Psoas muscle (tissue), 8 donors: ENCODE measurements around the gene AURKA. TPM values are rescaled to one million over a fixed set of nuclear protein-coding genes. Genes with fewer than 3 reads are reported as not detected.
"Not testable (repeated sequence)": the region's sequence is repeated elsewhere in the genome, so short reads cannot be mapped to it uniquely, and the experiment has no call there.

Experiments used
- ATAC-seq, 4 donors: fragments of 200-7000 bp; cut with Tn5 transposase; one replicate each; pipeline ENCODE4 v1.9.1; 2020; ENCODE audit warnings: moderate library complexity in 3 of 4, mild to moderate bottlenecking in 2 of 4
- DNase-seq, 2 donors: peaks; one replicate each; pipeline ENCODE4 v3.0.0-alpha.2; 2020
- H3K27ac ChIP-seq: fragments of 200-600 bp; one replicate; pipeline ENCODE4 v1.8.0; 2022
- H3K27me3 ChIP-seq, 3 donors: fragments of 200-600 bp in 1 of 3; one replicate each; pipeline versions ENCODE4 v1.6.1 to v1.8.0; 2013 to 2022; ENCODE audit warnings: low read length in 2 of 3, mild to moderate bottlenecking in 2 of 3, moderate library complexity in 1 of 3; ENCODE audit not compliant: insufficient read depth in 3 of 3
- H3K36me3 ChIP-seq, 2 donors: fragments of 200-600 bp in 1 of 2; one replicate each; pipeline versions ENCODE4 v1.6.1 to v1.8.0; 2013 to 2022; ENCODE audit warnings: low read depth in 1 of 2, mild to moderate bottlenecking in 1 of 2, moderate library complexity in 1 of 2; ENCODE audit not compliant: insufficient read depth in 1 of 2
- H3K4me1 ChIP-seq: fragments of 200-600 bp; one replicate; pipeline ENCODE4 v1.8.0; 2022
- H3K4me3 ChIP-seq: fragments of 200-600 bp; one replicate; pipeline ENCODE4 v1.8.0; 2022; ENCODE audit warnings: mild to moderate bottlenecking
- H3K9me3 ChIP-seq: fragments of 200-600 bp; one replicate; pipeline ENCODE4 v1.8.0; 2022
- WGBS, 3 donors: extraction: QIAGEN DNeasy Blood & Tissue Kit; methylation state at CpG; one replicate each; pipeline versions ENCODE4 v1.1.6 to v1.1.7; 2013; 5-methylcytosine and 5-hydroxymethylcytosine counted together
- intact Hi-C, 2 donors: fragments of 100-400 bp; cut with DNase I; formaldehyde crosslinking; loops; one replicate each; pipeline versions ENCODE4 v1.11.0 to v1.14.2; 2022
- polyA plus RNA-seq, 3 donors: library from polyadenylated mRNA; stranded (reverse); fragments of 200-250 nt; gene quantifications; one replicate each; pipeline ENCODE4 v1.2.3, GENCODE V29; 2013
- total RNA-seq, 4 donors: library from RNA; stranded (reverse); fragmentation: NEBNext Ultra II Directional in 2 of 4; extraction: Animal tissue kit (Norgen Biotek cat#: 25700) in 2 of 4; gene quantifications; one replicate each; pipeline versions ENCODE4 v1.2.1 to v1.2.4, GENCODE V29; 2021 to 2023
- TF ChIP-seq, protein P1 (sequence below): fragments of 200-600 bp; IDR thresholded peaks from one replicate; pipeline ENCODE4 v1.8.0; 2022; ENCODE audit warnings: antibody characterized with exemption
- donor health status: healthy with polysubstance abuse.
- donor health status: DM: no; HTN: no; CAD: no; lungs with moderate emphysema.
- donor health status: Bipolar disorder and iron deficiency.
- donor health status: healthy.
- donor health status: DM: yes; HTN: yes; CAD: no.
- donor health status: DM: no; HTN: no; CAD: no.
- donor health status: DM: no; HTN: no; CAD: no.
- donor health status: DM: yes; HTN: yes; CAD: no.

The AURKA gene
- total and polyA plus RNA-seq, 7 donors: 2.9 to 20.3 (median 7.5) TPM

- peaks cover 3 to 24% of the 10 kb centered on the region in 2 donors for H3K36me3 ChIP-seq
- intact Hi-C loops: no loop called here
- peak within 1 kb of the TSS; percentile 26 for H3K4me3 ChIP-seq
- H3K9me3 ChIP-seq: no peaks in the 10 kb centered on the region
- ATAC-seq (peak in 2 of 4 donors; percentile 27 to 35), DNase-seq (no peak)
- TF ChIP-seq, protein P1, sequence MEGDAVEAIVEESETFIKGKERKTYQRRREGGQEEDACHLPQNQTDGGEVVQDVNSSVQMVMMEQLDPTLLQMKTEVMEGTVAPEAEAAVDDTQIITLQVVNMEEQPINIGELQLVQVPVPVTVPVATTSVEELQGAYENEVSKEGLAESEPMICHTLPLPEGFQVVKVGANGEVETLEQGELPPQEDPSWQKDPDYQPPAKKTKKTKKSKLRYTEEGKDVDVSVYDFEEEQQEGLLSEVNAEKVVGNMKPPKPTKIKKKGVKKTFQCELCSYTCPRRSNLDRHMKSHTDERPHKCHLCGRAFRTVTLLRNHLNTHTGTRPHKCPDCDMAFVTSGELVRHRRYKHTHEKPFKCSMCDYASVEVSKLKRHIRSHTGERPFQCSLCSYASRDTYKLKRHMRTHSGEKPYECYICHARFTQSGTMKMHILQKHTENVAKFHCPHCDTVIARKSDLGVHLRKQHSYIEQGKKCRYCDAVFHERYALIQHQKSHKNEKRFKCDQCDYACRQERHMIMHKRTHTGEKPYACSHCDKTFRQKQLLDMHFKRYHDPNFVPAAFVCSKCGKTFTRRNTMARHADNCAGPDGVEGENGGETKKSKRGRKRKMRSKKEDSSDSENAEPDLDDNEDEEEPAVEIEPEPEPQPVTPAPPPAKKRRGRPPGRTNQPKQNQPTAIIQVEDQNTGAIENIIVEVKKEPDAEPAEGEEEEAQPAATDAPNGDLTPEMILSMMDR: no peak
- H3K4me1 ChIP-seq: no peaks in the 10 kb centered on the region
- no peaks in the 10 kb centered on the region for H3K27me3 ChIP-seq
- 66 to 71% (median 67%) methylated on average over 10 of the region's 10 CpGs for WGBS, 3 donors
- no peak within 1 kb of the TSS for H3K27ac ChIP-seq
Observed at GRCh38 chr20:56411759-56412472, 19.9 kb upstream of the AURKA start, which contains the start of gene CASS4. TSS of gene CASS4 (plus strand) at chr20:56412260. CDS start at chr20:56412459, 199 bp downstream.

- H3K4me1 ChIP-seq, DNase-seq, ATAC-seq, H3K9me3 ChIP-seq, H3K27me3 ChIP-seq, H3K27ac ChIP-seq, H3K4me3 ChIP-seq, intact Hi-C loops: not testable (repeated sequence)
- WGBS, 3 donors: 94 to 97% (median 96%) methylated on average over 7 of the region's 7 CpGs
- H3K36me3 ChIP-seq: peaks cover 6 to 30% of the 10 kb centered on the region in 2 donors
Observed at GRCh38 chr20:56411287-56411686, 19.3 kb upstream of the AURKA start.

GRCh38 chr20:56409956-56410355, 17.9 kb upstream of the AURKA start:
- H3K4me1 ChIP-seq: no peaks in the 10 kb centered on the region
- 55 to 87% (median 83%) methylated on average over 1 of the region's 1 CpG for WGBS, 3 donors
- H3K27ac ChIP-seq: no peak overlapping the region

DNA sequence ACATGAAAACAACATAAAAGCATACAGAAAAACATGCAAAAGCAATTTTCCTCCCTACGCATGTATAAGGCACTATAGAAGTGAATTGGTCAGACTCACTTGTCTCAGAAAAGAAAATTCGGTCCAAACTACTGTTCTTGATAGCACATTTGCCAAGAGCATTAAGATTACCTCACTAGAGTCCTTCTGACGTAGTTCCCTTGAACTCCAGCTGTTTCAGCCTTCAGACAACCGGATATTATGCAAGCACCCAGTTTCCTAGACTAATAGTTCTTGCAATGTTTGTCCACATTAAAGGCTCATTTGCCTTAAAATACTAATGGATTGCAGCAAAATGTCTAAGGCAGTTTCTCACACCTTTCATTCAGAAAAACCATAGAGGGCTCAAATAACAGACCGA, 17.5 kb upstream of the AURKA start:
- H3K4me3 ChIP-seq: no peak overlapping the region
- WGBS, 3 donors: 78 to 83% (median 80%) methylated on average over 5 of the region's 5 CpGs
- no peak for ATAC-seq
- no peak overlapping the region for H3K27ac ChIP-seq
- H3K27me3 ChIP-seq: no peaks in the 10 kb centered on the region
- no peaks in the 10 kb centered on the region for H3K9me3 ChIP-seq
- no peak for DNase-seq
- H3K4me1 ChIP-seq: no peaks in the 10 kb centered on the region
- TF ChIP-seq, protein P1: no peak
- peaks cover 6 to 48% of the 10 kb centered on the region in 2 donors for H3K36me3 ChIP-seq
- intact Hi-C loops: loop anchor here in 1 of 2 donors (5.0 kb wide), 1 partner anchor 58 kb away; the partner anchor contains the start of gene RTF2

More at GRCh38 chr20:56409956-56410355, 17.9 kb upstream of the AURKA start:
- no peak for DNase-seq
- no peaks in the 10 kb centered on the region for H3K9me3 ChIP-seq
- intact Hi-C loops: loop anchor here in 1 of 2 donors (5.0 kb wide), 1 partner anchor 57 kb away; the partner anchor contains the start of gene RTF2
- TF ChIP-seq, protein P1: no peak
- ATAC-seq: no peak
- no peak overlapping the region for H3K4me3 ChIP-seq
- peaks cover 6 to 43% of the 10 kb centered on the region in 2 donors for H3K36me3 ChIP-seq
- no peaks in the 10 kb centered on the region for H3K27me3 ChIP-seq

DNA sequence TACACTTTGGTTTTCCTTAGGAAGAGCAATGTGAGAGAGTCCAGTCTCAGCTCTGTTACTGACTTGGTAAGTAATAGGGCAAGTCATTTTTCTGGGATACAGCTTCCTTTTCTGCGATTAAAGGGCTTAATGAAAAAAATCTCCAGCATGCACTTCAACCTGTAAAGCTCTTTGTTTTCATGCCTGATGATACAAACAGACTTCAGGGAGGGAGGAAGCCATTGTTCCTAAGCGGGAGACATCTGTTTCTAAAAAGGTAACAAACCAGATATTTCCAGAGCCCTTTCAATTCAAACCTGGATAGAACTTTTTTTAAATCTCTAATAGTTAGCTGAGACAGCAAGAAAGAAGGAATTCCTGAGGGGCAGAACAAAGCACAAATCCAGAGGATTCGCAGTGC, 14.9 kb upstream of the AURKA start:
- intact Hi-C loops: loop anchor here in 1 of 2 donors (5.0 kb wide), 1 partner anchor 60 kb away; the partner anchor contains the start of gene RTF2
- TF ChIP-seq, protein P1: no peak
- DNase-seq: no peak
- Histone ChIP-seq H3K27me3 (no peaks in the 10 kb centered on the region), H3K9me3 (no peaks in the 10 kb centered on the region), H3K4me1 (no peaks in the 10 kb centered on the region), H3K27ac (peak overlapping the region; percentile 18), H3K36me3 (peaks cover 6 to 70% of the 10 kb centered on the region in 2 donors), H3K4me3 (no peak overlapping the region)
- WGBS, 3 donors: 81% methylated on average over 3 of the region's 3 CpGs
- no peak for ATAC-seq

DNA sequence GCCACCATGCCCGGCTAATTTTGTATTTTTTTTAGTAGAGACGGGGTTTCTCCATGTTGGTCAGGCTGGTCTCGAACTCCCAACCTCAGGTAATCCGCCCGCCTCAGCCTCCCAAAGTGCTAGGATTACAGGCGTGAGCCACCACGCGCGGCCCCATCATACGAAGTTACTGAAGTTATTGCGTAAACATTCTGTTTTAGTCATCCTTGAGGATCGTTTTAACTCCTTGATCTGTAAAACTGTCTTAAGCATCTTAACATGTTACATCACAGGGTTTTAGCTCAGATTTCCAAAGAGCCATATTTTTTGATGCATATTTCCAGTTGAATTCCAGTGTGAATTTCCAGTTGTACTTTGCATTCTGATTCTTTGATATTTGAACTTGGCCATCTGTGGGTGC, 13.3 kb upstream of the AURKA start:
- not testable (repeated sequence) for ATAC-seq, H3K27me3 ChIP-seq, H3K27ac ChIP-seq, H3K4me1 ChIP-seq, DNase-seq, H3K4me3 ChIP-seq, H3K9me3 ChIP-seq
- intact Hi-C loops: loop anchor here in 1 of 2 donors (5.0 kb wide), 1 partner anchor 62 kb away; the partner anchor contains the start of gene RTF2
- WGBS, 3 donors: 93 to 97% (median 96%) methylated on average over 12 of the region's 12 CpGs
- H3K36me3 ChIP-seq: peaks cover 6 to 85% of the 10 kb centered on the region in 2 donors
